Esophagus squamous epithelium (tissue), 4 donors: ENCODE results near the gene VAT1L.

ENCODE experiments used
- CTCF ChIP-seq, 6 experiments: fragments of 450-650 bp in 4 of 6; fragments of 200-600 bp in 2 of 6; sonication (generic) in 2 of 6; IDR thresholded peaks; one replicate each; pipeline ENCODE4 v1.5.1; 2016 to 2019; ENCODE audit warnings: antibody characterized with exemption in 6 of 6, mild to moderate bottlenecking in 4 of 6, moderate library complexity in 4 of 6
- POLR2A ChIP-seq, 4 donors: fragments of 450-650 bp; IDR thresholded peaks; one replicate each; pipeline ENCODE4 v1.6.1; 2017; ENCODE audit warnings: antibody characterized with exemption in 4 of 4, mild to moderate bottlenecking in 4 of 4, moderate library complexity in 3 of 4

GRCh38 chr16:77962689-77963088 lies 174.3 kb downstream of the VAT1L start:
- TF ChIP-seq CTCF (IDR thresholded peaks at IDR 0.05) = no peak
- TF ChIP-seq POLR2A (IDR thresholded peaks at IDR 0.05) = no peak
